GM20000 (cell line): ENCODE results near the gene GPC4.

ENCODE experiments used
- DNase-seq: peaks from one replicate; pipeline ENCODE4 v3.0.0; 2012; ENCODE audit warnings: low spot score
- TF ChIP-seq, protein P1 (sequence below): IDR thresholded peaks from 2 replicates; pipeline ENCODE4 v1.5.1; 2012; ENCODE audit warnings: mild to moderate bottlenecking, control low read depth; ENCODE audit errors: extremely low read depth, missing control alignments

Gene GPC4

DNA sequence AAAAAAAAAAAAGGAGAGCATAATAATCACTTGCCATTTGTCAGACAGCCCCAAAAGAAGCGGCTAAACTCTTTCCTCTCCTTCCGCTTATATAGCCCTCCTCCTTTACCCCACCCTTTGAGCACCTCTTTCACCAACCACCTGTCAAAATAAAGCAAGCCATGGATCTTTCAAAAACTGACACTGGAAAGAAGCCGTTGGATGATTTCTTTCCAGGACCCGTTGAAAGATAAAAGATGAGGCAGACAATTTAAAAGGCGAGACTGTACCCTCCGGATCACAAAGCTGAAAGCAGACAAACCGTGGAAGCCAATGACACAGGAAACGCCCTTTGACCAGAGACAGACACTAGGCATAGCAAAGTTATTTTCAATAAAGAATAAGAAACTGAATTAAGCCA, 22.6 kb downstream of the GPC4 start:
- TF ChIP-seq, protein P1, sequence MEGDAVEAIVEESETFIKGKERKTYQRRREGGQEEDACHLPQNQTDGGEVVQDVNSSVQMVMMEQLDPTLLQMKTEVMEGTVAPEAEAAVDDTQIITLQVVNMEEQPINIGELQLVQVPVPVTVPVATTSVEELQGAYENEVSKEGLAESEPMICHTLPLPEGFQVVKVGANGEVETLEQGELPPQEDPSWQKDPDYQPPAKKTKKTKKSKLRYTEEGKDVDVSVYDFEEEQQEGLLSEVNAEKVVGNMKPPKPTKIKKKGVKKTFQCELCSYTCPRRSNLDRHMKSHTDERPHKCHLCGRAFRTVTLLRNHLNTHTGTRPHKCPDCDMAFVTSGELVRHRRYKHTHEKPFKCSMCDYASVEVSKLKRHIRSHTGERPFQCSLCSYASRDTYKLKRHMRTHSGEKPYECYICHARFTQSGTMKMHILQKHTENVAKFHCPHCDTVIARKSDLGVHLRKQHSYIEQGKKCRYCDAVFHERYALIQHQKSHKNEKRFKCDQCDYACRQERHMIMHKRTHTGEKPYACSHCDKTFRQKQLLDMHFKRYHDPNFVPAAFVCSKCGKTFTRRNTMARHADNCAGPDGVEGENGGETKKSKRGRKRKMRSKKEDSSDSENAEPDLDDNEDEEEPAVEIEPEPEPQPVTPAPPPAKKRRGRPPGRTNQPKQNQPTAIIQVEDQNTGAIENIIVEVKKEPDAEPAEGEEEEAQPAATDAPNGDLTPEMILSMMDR: no peak
- no peak for DNase-seq

DNA sequence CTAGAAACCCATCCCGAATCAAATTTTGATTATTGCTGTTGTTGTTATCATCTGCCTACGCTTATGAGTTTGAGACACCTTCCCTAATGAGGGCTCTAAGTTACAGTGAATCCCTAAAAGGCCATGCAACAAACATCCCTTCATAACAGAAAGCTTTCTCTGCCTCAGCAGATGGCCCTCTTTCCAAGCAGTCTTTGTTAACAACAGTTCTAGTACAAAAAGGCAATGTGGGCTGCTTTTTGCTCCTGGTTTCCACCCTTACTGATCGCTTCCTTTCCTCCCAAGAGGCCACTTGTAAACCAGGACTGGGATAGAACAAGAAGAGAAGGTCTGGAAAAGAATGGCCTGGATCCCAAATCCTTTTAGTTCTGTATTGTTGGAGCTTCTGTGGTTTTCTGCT, 24.2 kb downstream of the GPC4 start:
- no peak for DNase-seq
- TF ChIP-seq, protein P1: no peak

DNA sequence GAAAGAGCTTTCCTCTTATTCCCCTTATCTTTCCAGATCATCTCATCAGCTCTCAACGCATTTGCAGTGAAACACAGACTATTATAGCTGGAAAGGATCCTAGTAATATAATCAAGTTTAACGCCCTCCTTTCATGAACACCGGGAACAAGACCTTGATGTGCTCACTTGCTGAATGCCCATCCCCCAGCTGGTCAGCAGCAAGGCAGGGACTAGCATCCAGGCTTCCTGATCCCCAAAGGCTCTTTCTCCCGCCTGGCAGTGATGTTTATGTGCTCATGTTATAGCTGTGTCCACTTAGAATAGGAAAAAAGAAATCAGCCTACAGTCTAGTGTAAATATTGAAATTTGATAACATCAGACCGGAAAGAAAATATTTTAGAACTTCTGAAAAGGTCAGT, 24.6 kb downstream of the GPC4 start:
- TF ChIP-seq, protein P1: no peak
- no peak for DNase-seq

DNA sequence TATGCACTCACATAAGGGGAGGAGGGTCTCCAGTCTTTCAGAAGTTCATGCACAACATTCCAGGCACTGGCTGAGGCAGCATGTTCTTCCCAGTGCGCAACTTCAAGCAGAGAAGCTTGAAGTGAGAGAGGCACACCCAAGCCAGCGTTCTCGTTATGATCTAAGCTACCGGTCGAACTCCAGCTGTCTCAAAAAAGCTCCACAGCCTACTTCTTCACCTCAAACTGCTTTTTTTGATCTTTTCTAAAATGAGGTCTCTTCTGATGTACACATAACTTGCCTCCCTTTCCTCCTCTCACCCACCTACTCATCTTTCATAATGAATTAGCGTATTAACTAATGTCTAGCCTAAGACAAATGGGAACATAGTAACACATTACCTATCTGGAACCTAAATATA, 25.3 kb downstream of the GPC4 start:
- TF ChIP-seq, protein P1: no peak
- DNase-seq: no peak

DNA sequence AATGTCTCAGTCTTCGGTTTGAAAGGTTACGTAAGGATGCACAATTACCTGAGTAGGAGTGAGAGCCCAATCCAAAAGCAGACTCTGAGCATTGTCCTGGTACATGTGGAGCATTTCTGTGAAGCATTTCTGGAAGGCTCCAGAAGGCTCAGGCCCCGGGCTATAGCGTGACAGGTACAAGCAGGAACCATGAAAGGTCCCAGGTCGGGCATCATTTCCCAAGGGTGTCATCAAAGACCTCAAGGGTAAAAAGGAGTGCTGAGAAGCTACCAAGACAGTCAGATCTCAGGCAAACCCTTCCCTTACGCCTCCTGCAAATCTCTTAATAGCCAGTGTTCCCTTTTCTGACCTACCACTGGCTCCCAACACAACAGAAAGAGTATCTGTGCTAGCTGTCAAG, 30.8 kb downstream of the GPC4 start:
- DNase-seq: no peak
- TF ChIP-seq, protein P1: no peak

DNA sequence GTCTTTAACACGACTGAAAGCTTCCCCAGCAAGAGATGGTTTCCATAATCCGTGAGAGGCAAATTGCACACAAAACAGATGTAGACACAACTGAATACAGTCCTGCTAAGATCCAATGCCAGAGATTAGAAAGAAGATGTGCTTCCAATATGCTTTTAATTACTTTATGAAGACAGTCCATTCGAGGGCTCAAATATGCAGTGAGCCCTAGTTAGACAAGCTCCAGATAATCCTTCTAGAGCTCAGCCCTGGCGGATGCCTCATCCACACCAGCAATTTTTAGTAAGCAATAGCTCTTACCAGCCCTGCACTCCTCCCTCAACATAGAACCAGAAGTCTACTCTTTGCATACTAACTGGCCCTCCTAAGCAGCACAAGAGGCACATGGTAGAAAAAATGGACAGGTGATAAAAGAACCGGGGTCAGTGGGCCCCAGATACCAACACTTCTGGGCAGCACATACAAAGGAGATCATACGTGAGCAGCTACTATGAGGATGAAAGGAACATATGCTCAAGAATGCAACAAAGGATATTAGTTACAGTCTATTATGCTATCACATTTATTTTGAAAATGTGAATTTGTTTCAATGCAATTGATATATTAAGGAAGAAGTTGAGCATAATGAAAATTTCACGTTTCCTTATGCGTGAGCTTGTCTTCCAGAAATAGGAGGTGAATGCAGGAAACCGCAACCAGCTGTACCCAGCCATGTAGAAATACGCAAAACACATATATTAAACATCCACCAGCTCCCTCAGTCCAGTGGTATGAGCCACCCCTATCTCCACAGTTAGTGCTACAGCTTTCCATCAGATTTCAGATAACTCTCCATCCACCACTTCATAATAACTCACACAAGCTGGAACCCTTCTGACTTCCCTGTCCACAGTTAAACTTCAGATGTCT, 34.3 kb downstream of the GPC4 start:
- DNase-seq: no peak
- TF ChIP-seq, protein P1: no peak

DNA sequence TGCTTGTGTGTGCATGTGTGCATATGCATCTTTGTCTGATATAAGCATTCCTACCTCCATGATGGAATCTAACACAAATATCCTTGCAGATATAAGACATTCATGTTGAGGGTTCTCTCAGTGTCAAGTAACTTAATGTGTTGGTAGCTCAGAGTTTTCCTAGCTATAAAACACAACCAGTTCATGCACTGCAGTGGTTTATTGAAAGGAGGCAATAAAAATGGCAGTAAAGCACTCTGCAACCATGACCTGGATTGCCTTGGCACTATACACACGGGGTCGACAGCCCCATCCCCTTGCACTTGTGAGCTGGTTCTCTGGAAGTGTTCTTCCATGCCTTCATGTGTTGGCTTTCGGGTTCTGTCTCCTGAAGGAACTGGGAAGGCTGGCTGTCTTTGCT, 38.9 kb downstream of the GPC4 start:
- TF ChIP-seq, protein P1: no peak
- no peak for DNase-seq
